HG02970 (cell line): ENCODE measurements around the gene HSPH1.
"Not testable (repeated sequence)": the region's sequence is repeated elsewhere in the genome, so short reads cannot be mapped to it uniquely, and the experiment has no call there.

ENCODE experiments used
- ATAC-seq: cut with Tn5 transposase; IDR thresholded peaks from one replicate; pipeline ENCODE4 v1.9.1; 2021; ENCODE audit warnings: mild to moderate bottlenecking, moderate library complexity, moderate number of reproducible peaks; ENCODE audit not compliant: unreplicated experiment, low FRiP score

HSPH1 gene

GRCh38 chr13:31101472-31102170, 60.1 kb downstream of the HSPH1 start:
- no peak for ATAC-seq

DNA sequence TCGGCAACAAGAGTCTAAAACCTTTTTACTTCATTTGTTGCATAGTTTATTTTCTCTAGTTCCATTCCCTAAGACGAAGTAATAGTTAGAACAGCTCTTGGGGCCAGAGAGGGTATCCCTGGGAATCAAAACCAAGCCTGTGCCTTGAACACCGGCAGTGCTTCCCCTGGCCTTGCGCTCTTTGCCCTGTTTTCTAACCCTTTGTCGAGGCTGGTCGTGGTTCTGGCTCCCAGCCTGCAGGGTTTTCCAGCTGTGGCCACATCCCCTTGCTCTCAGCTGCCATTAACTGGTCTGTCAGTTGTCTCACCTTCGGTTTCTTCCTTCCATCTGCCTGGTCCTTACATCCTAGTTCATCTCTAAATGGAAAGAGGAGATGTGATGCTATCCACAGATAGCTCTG, 61.0 kb downstream of the HSPH1 start:
- ATAC-seq, result no peak

DNA sequence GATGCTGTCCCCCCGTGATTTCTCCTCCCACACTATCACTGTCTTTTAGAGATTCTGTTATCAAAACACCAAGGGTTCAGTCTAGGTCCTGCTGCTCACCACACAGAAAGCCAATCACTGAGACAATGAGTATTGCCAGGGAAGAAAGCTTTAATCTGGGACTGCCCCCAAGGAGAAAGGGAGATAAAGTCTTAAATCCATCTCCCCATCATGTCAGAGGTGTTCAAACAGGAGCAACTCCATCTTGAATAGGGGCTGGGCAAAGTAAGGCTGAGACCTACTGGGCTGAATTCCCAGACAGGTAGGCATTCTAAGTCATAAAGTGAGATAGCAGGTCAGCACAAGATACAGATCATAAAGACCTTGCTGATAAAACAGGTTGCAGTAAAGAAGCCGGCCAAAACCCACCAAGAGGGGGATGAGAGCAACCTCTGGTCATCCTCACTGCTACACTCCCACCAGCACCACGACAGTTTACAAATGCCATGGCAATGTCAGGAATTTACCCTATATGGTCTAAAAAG, 63.7 kb downstream of the HSPH1 start:
- ATAC-seq, result not testable (repeated sequence)

DNA sequence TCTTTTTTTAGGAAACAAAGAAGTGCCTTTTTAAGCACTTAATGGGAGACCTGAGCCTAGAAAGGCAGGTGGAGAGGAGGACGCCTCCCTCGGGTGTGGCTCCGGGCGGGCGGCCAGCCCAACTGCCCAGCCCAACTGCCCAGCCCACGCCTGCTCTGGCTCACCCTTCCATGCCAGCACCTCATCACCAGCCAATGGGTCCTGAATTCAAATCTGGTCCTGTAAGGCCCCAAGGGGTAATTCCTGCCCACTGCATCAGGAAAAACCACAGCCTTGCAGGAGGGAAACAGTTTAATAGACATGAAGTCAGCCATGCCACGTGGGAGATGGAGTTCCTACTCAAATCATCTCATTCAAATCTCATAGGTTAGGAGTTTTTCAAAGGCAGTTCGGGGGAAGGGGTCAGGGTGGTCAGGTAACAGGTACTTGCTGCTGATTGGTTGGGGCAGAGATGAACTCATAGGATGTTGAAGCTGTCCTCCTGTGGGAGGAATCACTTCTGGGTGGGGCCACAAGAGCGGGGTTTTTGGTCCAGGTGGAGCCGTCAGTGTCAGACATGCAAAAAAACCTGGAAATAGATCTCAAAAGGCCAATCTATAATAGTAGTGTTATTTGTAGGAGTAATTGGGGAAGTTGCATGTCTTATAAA, 64.9 kb downstream of the HSPH1 start:
- no peak for ATAC-seq

DNA sequence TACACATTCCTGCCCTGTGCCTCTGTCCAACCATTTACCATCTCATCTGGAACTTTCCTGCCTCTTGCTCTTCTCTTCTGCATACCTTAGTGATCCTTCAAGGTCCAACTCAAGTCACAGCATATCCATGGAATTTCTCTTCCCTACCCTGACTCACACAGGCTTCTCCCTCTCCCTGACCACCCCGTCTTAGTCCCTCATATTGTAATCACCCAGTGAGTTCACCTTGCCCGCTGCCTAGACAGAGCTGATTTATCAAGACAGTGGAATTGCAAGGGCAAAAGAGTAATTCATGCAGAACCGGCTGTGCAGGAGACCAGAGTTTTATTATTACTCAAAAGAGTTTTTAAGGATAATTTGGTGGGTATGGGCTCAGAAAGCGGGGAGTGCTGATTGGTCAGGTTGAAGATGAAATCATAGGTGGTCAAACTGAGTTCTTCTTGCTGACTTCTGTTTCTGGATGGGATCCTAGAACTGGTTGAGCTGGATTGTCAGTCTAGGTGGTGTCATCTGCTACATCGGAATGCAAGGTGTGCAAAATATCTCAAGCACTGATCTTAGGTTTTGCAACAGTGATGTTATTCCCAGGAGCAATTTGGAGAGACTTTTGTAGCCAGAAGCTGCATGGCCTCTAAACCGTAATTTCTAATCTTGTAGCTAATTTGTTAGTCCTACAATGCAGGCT, 67.2 kb downstream of the HSPH1 start:
- no peak for ATAC-seq

- ATAC-seq, result no peak
Observed at GRCh38 chr13:31093145-31093885, 68.4 kb downstream of the HSPH1 start.

GRCh38 chr13:31092646-31093045, 69.1 kb downstream of the HSPH1 start:
- ATAC-seq, result no peak

DNA sequence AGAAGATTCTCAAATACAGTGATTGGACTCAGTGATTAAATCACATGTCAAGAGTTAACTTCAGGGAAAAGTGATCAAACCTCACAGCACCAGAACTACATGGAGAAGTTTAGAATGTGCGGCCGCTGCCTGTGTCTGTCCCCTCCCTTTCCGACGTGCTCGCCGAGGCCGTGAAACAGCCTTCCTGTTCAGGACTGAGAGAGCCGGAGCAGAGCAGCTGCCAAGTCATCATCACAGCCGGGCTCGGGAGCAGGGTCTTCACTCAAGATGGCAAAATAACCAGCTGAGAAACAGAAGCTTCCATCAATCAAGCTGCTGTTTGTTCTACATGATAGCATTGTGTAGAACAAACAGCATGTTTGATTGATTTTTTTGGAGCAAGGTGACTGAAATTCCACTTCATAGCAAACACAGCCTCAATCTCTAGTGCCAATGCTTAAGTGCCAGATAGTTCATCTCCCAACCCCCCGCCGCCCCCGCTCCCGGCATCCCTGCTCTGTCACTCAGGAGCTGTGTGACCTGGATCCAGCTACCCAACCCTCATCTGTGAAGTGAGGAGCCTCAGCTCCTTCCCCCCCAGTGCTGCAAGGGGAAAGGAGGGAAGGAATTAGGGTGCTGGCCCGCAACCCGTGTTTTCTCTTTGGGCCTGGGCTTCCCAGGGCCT, 70.6 kb downstream of the HSPH1 start:
- ATAC-seq, result no peak

DNA sequence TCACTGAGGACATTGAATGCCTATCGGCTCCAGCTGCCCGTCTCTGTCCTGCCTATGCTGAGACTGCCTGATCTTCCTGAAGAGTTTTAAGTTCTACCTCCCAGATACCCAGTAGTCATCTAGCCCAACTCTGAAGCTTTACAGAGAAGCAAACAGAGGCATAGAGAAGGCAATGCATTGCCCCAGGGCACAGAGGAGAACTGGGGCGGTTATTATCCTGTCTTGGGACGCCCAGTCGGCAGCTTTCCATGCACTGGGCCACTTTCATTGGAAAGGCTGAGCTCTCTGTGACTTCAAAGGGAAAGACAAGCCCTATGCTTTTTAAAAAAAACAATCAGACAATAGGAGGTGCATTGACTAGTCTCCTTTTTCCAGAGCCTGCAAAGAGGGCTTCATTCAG, 71.6 kb downstream of the HSPH1 start:
- ATAC-seq, result no peak

GRCh38 chr13:31089649-31090048, 72.1 kb downstream of the HSPH1 start:
- no peak for ATAC-seq

DNA sequence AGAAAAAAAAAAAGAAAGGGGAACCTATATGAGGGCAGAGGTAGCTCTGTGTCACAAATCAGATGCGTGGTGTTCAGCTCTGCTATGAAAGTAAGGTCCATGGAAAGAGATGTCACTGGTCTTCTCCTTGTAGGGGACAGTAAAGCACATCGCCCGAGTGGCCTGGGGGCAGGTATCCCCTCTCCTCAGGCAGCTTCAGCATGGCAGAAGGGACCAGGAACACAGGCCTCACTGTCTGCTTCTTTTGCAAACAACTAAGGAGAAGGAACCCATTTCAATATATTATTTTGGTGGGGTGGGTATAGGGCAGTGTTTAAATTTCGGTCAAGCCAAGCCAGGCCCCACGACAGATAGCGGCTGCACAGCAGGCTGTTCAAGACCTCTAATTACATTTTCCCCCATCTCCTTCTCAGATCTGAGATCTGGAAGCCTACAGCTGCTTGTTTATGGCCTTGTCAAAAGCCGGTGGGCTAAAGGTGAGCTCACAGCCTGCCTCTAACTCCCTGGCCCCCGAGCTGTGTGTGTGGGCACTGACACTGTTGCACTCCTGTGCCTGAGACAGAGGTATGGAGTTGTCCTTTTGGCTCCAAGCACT, 72.8 kb downstream of the HSPH1 start:
- no peak for ATAC-seq
